GM21717 (cell line): Measurements from ENCODE around the gene EPN2.
A peak's percentile ranks its signal among the peaks of the same experiment; 100 is the strongest.

ENCODE experiments used
- ATAC-seq: cut with Tn5 transposase; IDR thresholded peaks from one replicate; pipeline ENCODE4 v1.9.1; 2021; ENCODE audit warnings: mild to moderate bottlenecking, moderate library complexity; ENCODE audit not compliant: unreplicated experiment

Gene EPN2

DNA sequence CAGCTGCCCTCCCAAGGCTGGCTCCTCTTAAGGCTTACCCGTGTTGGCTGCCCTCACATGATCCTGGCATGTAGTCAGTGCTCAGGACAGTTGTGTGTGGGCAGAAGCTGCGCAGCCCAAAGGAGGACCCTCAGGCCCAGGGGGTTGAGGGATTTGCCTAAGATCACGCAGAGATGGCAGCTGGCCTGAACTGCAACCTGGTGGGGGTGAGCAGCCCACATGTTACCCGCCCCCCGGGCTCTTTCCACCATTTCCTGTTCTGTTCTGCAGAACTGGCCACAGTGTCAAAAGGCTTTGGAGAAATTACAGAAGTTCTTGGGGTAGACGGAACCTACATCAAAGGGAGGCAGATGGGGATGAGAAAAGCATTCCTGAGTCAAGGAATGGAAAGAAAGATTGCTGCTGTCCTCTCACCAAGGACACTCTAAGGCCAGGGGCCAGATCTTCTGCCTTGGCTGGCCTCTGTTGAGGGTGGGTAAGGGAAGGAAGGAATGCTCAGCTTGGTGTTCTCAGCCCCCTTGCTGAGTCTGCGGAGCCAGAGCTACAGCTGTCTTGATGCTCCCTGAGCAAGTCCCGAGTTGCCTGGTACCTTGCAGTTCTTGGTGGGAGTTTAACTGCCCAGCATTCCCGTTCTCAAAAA, 53.0 kb downstream of the EPN2 start:
- ATAC-seq = no peak

DNA sequence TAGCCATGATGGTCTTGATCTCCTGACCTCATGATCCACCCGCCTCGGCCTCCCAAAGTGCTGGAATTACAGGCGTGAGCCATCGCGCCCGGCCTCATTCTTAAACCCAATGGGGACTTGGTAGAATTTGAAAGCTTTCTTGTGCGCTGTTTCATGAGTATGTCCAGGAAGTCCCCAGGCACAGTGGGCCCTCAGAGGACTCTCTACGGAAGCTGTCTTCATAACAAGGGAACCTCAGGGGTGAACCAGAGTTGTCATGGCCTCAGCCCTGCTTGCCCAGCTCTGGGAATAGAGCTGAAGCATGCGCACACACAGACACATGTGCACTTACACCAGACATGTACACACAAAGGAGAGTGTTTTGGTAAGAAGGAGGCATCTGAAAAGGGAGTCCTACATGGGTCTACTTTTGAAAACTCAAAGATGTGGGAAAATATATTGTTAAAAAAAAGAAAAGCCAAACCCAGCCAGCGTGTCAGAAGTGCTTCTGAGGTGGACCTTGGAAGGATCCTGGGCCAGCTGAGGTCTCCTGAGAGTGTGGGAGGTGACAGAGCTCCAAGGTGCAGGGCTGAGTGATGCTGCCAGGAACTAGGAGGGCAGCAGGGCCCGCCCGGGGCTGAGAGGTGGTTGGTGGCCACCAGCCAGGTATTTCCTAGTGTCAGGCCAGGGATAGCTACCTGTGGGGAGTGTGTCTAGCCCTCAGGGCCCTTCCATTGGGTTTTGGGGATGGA, 54.6 kb downstream of the EPN2 start:
- no peak for ATAC-seq

DNA sequence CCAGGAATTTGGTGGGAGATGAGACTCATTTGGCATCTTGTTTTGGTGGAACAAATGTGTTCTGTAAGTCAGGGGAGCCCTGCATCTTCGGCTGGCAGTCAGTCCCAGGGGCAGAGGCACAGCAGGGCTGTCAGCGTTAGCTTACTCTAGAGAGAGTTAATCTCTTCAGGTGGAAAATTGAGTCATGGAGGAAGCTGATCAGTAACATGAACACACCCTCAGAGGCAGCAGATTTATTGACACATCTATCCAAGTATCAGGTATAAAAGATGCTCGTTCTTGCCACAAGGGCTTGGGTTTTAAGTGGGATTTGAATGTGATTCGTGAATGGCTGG, 55.2 kb downstream of the EPN2 start:
- ATAC-seq = no peak

DNA sequence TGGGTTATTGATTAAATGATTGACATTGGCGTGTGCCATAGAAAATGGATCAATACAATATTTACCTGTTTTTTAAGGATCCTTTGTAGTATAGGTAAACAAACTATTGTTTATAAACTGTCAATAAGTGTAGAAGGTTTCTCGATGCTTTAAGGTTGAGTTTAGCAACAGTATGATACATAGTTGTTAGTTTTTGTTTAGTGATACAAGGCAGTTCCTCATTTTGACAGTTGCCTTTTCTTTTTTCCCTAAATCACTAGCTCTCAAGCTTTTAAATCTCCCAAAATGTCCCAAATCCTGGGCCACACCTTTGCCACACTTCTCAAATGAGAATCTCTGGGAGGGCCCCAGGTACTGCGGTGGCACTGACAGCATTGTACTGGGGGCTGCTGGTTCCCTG, 57.3 kb downstream of the EPN2 start:
- ATAC-seq = no peak

DNA sequence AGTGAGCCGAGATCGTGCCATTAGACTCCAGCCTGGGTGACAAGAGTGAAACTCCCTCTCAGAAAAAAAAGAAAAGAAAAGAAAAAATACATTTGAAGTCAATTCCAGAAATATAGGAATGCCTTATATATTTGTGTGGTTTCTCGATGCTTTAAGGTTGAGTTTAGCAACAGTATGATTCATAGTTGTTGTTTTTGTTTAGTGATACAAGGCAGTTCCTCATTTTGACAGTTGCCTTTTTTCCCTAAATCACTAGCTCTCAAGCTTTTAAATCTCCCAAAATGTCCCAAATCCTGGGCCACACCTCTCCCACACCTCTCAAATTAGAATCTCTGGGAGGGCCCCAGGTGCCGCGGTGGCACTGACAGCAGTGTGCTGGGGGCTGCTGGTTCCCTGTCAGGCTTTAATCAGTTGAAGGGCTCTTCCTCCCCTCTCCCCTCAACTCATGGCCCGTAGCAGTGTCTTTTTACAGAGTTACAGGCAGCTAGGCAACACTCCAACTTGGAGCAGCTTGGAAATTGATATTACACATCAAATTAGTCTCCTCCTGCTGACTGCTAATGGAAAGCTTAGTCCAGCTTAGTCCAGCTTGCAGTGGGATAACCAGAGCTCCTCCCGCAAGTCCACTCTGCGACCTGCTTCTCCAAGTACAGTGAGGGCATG, 58.4 kb downstream of the EPN2 start:
- no peak for ATAC-seq

DNA sequence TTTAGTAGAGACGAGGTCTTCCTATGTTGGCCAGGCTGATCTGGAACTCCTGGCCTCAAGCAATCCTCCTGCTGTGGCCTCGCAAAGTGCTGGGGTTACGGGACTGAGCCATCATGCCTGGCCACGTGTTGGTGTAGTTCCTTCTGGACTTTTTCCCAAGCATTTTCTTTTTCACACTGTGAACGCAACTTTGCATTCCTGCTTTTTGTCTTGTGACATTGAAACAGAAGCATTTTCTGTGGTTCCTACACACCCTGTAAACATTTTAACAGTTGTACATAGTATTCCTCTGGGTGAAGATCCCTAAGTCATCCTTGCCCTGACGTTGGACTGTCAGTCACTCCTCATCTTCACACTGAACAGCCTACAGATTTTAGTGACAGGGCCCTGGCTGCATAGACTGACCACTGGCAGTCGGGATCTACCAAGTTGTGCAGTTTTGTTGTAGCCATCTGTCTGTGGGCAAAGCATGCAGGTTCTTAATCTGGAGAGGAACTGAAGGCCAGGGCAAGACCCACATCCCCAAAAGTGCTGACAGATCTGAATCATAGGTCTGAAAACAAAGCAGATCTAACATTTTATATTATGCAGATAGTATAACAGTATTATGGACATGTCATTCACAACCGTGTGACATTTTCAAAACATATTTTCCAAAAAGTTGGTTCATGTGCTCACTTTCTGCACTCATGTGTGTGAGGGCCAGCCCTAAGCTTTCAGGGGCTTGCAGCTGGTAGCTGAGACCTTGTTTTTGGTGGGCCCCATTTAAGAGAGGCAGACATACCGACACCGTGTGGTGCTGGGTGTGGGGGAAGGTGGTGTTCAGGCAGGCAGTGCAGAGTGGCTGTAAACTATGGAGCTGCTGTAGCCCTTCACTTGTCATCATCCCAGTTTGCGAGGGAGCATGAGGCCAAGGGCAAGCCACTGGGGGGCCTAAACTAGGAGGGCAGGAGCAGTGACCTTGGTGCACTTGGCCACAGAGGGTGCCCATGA, 59.9 kb downstream of the EPN2 start:
- ATAC-seq = no peak

DNA sequence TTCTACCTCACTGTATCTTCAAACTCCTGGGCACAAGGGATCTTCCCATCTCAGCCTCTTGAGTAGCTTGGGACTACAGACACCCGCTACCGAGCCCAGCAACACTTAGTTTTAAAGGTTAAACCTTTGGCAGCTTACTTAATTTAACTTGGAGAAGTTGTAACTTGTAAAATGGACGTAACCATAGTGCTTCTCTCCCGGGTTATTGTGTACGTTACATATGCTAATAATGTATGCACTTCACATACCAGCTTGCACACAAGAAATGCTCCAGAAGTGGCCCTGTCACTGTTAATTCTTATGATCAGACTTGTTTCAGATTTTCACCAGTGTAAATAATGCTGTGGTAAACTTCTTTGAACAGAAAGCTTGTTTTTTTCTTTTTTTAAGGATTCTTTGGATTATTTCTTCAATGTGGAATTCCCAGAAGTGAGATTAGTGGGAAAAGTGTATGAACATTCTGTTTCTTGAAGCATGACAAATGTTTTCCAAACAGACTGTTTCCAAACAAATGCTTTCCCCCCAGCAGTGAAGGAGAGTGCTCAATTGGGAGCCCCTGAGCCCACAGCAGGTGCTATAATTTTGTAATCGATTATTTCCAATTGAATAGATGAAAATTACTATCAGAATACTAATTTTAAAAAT, 61.5 kb downstream of the EPN2 start:
- no peak for ATAC-seq

GRCh38 chr17:19299214-19299747, 62.1 kb downstream of the EPN2 start:
- no peak for ATAC-seq

DNA sequence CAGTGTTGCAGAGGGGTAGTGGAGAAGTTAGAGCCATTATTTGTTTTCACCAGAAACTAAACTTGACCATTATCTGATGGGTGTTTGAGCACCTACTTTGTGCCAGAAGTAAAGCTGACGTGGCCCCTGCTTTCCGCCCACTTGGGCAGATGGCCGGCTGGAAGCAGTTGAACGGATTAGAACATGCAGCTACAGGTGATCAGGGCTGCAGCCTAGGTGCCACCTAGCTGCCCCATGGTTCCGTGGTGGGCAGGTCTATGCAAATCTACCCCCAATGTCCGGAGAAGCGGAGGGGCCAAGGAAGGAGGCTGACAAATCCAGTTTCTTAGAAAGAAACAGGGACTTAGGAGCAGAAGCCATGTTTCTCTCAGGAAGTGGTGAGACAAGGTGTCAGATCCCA, 62.7 kb downstream of the EPN2 start:
- ATAC-seq = no peak

GRCh38 chr17:19301274-19301951, 64.2 kb downstream of the EPN2 start:
- ATAC-seq = no peak

DNA sequence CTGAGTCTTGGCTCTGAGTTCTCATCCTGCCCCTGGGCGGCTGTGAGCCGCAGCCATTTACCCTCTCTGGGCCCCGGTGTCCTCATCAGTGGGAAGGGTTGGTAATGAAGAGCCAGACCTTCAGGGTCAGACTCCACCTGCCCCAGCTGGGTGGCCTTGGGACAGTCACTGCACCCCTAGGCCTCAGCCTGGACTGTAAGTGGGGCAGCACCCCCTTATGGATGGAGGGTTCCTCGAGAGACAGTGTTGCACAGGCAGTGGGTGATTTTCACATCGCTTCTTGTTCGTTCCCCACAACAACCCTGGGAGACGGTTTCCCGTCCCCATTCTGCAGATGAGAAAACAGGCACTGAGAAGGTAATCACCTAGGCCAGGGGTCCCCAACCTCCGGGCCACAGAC, 64.8 kb downstream of the EPN2 start:
- ATAC-seq = no peak

GRCh38 chr17:19302791-19303331, 65.7 kb downstream of the EPN2 start:
- no peak for ATAC-seq

DNA sequence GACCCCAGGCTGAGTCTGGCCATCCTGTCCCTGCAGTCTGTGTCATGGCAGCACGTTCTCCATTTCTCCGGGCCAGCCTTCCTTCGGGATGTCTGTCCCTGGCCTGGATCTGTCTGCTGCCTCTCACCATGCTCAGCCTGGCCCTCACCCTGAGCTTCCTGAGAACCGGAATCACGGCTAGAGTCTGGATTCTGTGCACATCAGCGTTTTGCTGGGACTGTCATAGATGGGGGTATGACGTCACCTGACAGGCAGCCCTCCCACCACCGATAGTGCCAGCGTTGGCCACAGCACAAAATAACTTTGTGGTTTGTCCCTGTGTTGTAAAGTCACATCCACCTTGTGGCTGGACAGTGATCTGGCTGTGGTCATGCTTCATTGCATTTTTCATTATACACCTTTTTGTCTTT, 66.2 kb downstream of the EPN2 start:
- ATAC-seq = no peak

DNA sequence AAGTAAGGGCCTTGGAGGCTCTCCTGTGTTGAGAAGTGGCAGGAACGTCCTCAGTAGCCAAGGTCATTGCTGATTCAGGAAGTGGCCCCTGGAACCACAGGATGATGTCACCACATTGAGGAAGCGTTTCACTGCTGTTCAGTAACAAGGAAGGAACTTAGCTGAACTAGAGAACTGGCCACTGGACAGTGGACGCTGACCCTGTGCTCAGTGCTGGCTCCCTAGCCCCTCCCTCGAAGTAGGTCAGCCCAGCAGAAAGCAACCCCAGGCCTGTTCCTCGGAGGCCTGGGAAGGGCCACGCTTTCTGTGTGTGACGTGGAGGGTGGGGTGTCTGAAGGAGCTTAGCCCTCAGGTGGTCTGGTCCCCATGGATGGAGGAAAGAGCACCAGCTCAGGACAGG, 67.0 kb downstream of the EPN2 start:
- ATAC-seq = no peak

GRCh38 chr17:19304751-19305150, 67.6 kb downstream of the EPN2 start:
- no peak for ATAC-seq

DNA sequence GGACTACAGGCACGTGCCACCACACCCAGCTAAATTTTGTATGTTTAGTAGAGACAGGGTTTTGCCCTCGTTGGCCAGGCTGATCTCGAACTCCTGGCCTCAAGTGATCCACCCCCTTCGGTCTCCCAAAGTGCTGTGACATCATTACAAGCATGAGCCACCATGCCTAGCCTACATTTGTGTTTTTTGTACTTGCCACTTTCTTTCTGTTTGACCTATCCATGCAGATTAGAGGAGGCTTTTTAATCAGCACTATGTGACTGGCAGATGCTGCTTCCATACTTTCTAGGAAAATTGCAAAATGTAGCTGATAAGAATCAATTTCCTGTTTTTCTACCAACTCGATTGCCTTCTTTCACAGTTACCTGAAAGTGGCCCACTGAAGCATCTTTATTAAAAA, 68.1 kb downstream of the EPN2 start:
- ATAC-seq = no peak

DNA sequence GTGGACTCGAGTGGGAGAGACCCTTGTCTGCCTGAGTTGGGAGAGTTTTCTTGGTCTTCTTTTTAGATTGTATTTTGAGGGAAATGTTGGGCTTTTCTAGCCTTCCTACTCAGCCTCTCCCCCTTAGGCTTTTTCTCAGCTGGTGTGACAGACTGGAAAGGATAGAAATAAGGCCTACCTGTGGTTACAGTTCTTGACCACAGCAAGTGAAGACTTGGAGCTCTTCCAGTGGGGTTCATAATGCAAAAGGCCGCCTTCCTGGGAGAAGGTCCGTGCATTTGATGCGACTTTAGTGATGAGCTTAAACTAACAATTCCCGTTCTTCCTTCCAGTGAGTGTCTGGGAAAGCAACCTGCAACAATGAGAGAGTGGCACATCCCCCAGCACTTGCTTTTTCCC, 68.6 kb downstream of the EPN2 start:
- no peak for ATAC-seq

GRCh38 chr17:19306160-19307111, 69.3 kb downstream of the EPN2 start:
- peak; percentile 60 for ATAC-seq
